HG03135 (cell line): ENCODE results near the gene PDGFD.

Experiments
- ATAC-seq: cut with Tn5 transposase; IDR thresholded peaks from one replicate; pipeline ENCODE4 v1.9.1; 2021; ENCODE audit warnings: mild to moderate bottlenecking, moderate library complexity; ENCODE audit not compliant: unreplicated experiment

Gene PDGFD

DNA sequence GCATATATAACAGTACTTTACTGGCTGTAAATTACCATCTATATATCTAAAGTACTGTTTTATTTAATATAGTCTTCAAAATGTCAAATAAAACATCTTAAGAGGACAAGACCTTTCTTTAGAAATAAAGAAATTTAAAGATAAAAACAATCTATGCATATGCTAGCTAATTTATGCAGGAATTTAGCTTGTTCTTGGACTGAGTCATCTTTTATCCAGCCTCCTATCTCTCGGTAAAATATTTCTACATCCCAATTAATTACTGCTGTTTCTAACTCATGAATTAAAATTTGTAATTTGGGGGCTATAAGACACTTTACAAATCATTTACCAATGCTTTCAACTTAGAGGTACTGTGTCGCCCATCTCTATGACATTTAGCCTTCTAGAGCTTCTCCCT, 200.3 kb downstream of the PDGFD start:
- ATAC-seq, result no peak

DNA sequence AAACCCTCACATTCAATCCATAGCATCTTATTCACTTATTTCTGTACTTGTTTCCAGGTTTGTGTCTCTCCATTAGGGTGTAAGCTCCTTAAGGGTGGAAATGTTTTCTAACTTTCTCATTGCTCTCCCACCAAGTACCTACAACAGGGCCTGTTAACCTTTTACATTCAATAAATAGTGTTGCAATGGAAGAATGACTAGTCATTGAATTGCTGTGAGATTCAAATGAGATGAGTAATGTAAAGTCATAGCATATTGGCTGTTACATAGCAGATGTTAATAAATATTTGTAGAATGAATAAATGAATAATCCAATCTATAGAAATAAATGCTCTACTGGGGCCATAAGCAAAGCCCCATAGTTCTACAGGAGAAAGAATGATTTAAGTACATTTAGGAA, 202.9 kb downstream of the PDGFD start:
- ATAC-seq, result no peak

DNA sequence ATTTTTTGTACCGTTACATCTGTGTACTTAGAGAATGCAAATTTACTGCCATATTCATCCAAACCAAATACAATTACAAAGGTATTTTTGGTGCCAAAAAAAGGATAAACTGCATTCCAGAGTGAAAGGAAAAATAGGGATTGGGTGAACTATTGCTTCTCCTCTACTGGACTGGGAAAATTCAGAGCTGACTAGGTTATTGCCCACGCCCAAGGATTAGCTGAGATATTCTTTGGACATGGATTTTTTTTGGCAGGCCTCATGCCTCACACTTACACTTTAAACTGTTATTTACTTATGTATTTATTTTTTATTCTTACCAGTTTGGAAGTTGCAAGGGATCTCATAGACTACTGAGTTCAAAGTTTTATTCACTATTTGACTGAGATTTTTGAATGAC, 203.8 kb downstream of the PDGFD start:
- no peak for ATAC-seq

- peak; percentile 99 for ATAC-seq
Measured at GRCh38 chr11:103959279-103959942, 204.5 kb downstream of the PDGFD start.

DNA sequence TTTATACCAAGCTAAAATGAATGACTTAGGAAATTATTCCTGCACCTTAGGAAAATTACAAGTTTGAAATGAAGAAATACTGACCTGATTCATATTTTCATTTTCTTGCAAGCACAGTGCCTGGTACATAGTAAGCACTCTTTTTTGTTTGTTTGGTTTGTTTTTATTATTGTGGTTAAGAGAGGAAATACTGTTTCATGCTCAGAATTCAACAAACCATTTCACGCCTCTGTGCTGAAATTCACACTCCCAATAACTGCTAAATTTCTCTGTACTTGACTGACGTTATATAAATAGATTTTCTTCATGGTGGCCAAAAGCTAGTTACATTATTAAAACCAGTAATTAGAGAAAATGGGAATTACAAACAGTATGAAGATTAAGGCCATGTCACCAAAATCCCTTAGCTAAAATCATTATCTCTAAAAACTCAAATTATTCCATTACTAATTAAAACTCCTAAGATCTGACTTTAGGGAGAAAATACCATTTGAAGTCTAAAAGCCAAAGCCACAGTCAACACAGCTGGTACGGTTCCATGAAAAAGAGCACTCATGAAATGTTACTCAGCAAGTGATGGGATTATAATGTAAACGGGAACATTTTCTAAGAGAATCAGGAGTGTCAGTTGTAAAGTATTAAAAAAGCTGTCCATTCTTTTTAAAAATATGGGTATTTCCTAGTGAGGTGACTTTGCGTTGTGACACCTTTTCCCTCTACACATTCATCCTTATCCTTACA, 205.3 kb downstream of the PDGFD start:
- ATAC-seq, result peak; percentile 2

GRCh38 chr11:103953797-103954486, 210.0 kb downstream of the PDGFD start:
- ATAC-seq, result no peak

DNA sequence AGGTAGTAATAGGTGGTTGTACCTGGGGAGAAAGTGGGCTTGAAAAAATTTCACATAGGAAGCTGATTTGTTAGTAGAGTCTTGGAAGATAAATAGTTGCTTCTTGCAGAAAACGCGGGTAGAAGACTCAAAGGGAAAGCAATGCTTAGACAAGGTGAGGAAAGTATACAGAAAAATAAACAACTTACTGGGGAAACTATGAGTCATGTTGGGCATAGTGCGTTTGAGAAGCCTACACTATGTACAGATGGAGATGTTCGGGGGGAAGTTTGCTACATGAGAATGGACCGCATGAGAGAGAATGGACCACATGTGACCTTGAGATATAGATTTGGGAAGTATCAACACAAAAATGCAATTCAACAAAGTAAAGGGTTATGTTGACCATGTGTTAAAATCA, 214.2 kb downstream of the PDGFD start:
- no peak for ATAC-seq

GRCh38 chr11:103948187-103948763, 215.7 kb downstream of the PDGFD start:
- no peak for ATAC-seq

GRCh38 chr11:103947546-103947919, 216.4 kb downstream of the PDGFD start:
- no peak for ATAC-seq

DNA sequence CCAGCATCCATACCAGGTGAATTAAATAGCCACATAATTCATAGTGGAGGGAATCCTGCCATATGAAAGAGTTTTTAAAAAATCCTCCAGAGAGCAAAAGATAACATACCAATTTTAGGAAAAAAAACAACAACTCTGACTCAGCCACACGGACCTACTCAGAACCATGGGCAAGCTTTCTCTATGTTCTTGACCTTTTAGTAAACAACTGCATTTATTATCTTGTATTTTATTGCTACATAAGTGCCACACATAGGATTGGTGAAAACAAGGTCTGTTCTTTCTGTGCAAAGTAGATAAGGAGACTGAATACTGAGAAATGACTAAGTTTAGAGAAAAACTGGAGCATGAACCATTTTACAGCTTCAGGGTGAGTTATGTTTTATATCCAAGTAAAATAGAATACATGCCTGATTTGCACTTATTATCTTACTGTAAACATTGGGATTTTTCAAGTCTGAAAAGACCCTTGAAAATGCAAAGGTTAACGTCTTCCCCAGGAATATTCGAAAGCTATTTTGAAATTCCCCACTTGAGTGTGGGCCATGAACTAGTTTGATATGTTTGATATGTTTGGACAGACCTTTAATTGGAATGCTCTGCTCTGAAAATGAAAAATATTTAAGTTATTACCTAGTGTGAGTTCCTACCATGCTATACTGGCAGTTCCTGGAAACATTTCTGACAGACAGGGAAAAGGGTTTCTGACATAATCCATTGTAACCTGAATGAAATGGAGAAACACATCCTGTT, 217.0 kb downstream of the PDGFD start:
- ATAC-seq, result no peak

DNA sequence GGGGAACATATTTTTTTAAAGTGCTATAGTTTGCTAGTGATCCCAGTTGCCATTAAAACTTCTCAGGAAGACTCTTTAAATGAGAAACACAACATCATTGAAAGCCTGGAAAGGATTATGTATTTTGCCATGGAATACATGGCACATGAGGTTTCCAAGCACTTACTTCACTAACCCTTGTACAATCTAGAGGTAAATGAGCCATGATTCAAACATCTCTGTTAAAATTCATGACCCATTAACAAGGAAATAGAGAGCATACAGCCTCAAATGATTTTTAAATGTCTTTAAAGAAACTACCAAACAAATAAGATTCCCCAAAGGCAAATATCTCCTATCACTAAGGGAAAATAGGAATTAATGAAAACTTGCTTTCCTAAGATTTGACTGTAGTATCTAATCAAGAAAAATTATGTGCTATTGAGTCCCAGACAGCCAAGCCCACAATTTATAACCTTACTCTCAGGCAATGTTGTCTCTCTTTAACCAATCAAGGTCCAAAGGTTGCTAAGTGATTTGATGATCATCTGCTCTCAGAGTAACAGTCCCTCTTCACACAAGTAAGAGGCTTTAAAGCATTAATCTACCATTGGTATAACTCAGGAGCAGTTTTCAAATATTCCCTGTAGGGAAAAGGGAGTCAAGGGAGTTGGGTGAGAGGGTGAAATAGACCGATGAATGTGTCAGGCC, 219.6 kb downstream of the PDGFD start:
- no peak for ATAC-seq

GRCh38 chr11:103942646-103943045, 221.3 kb downstream of the PDGFD start:
- ATAC-seq, result no peak

GRCh38 chr11:103940551-103940950, 223.4 kb downstream of the PDGFD start:
- no peak for ATAC-seq

DNA sequence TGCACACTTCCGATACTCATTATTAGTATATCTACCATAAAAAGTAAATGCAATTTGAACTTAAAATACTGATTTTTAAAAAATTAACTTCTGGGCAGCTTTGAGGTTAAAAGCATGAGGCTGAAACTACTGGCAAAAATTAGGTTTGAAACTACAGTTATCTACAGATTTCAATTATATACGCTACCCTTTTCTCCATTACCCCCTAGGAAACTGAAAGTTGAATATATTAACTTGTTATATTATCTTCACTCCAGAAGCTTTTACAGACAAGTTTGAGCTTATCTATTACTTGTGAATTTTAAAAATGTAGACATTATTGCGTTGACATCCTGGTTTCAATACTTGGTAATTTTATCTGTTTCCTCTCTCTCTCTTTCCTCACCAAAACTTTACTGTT, 224.3 kb downstream of the PDGFD start:
- no peak for ATAC-seq

GRCh38 chr11:103936059-103936458, 227.9 kb downstream of the PDGFD start:
- ATAC-seq, result no peak

DNA sequence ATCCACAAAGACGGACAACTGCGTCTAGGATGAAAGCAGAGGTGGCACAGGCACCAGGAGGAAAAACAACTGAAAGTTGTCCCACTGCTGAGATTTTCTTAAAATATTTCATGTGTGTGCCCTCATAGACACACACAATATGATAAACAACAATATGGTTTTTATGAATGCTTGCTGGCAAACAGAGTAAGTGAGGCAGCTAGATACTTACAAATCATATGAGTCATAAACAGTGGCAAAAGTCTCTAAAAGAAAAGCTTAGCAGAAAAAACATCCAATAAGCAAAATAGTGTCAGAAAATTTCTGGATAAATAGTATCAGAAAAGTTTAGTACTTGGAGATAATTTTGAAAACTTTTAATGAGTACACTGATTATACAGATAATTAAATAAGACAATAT, 228.7 kb downstream of the PDGFD start:
- no peak for ATAC-seq

DNA sequence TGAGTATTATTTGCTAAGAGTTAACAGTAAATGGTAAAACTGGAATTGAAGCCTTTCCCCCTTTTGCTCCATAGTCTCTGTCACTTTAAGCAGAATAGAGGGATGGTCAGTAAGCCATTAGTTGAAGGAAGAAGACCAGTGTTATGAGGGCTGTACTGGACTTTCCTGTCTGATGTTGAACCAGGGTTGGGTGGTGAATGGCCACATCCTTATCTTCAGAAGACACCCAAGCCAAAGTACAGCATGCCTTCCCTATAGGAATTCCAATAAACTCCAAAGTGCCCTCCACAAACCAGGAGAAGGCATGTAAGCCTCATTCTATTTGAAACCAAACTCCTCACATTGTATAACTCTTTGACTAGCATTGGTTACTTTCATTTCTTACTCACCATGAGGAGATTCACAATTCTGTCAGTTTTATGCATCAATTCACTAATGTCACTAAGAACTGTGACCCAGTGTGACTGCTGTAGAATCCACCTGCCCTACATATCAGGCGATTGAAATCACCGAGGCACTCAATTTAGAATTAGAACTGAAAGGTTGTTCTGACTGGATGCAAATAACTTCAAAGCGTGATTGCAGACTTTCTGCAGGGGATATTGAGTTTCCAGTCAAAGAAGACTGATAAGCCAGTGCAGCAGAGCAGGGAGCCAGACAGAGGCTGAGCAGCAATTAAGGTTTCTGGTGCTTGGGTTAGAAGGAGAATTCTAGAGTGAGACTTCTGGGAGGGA, 234.6 kb downstream of the PDGFD start:
- ATAC-seq, result peak; percentile 92

GRCh38 chr11:103928802-103929161, 235.2 kb downstream of the PDGFD start:
- peak; percentile 8 for ATAC-seq

GRCh38 chr11:103928040-103928801, 235.7 kb downstream of the PDGFD start:
- ATAC-seq, result no peak
